Upper lobe of left lung (tissue), 4 donors: Measurements from ENCODE around the gene MYO3B.

Experiments used
- CTCF ChIP-seq, 6 experiments: fragments of 450-650 bp in 4 of 6; fragments of 200-600 bp in 2 of 6; sonication (generic) in 2 of 6; IDR thresholded peaks; one replicate each; pipeline ENCODE4 v1.5.1; 2016 to 2019; ENCODE audit warnings: antibody characterized with exemption in 6 of 6
- EP300 ChIP-seq, 4 donors: sonication (generic); formaldehyde crosslinking; IDR thresholded peaks; one replicate each; pipeline ENCODE4 v1.5.1; 2017; ENCODE audit warnings: antibody characterized with exemption in 4 of 4, control low read depth in 2 of 4
- POLR2A ChIP-seq, 4 donors: fragments of 450-650 bp; IDR thresholded peaks; one replicate each; pipeline ENCODE4 v1.5.1; 2016 to 2017; ENCODE audit warnings: antibody characterized with exemption in 4 of 4, mild to moderate bottlenecking in 2 of 4
- POLR2AphosphoS5 ChIP-seq, 2 donors: sonication (generic); formaldehyde crosslinking; IDR thresholded peaks; one replicate each; pipeline ENCODE4 v1.5.1; 2017; ENCODE audit warnings: antibody characterized with exemption in 2 of 2

GRCh38 chr2:170533156-170533555 is 355.2 kb downstream of the MYO3B start:
- TF ChIP-seq CTCF (IDR thresholded peaks at IDR 0.05), result no peak
- no peak for TF ChIP-seq POLR2AphosphoS5 (IDR thresholded peaks at IDR 0.05)
- no peak for TF ChIP-seq EP300 (IDR thresholded peaks at IDR 0.05)
- TF ChIP-seq POLR2A (IDR thresholded peaks at IDR 0.05), result no peak
